ENCODE results near the gene TRAF4. TPM values are rescaled to one million over a fixed set of nuclear protein-coding genes. Genes with fewer than 3 reads are reported as not detected.

TRAF4 gene
- total RNA-seq, 4 donors from 2014 or later: 26.7 to 38.4 (median 35.3) TPM

- no peak for DNase-seq (ENCODE audit: low spot score in 2 of 2)
- WGBS: 82% methylated on average over 10 of the region's 10 CpGs
These were observed 5.0 kb upstream of the TRAF4 start for GRCh38 chr17:28738680-28739384.

GRCh38 chr17:28740406-28741357 is 3.1 kb upstream of the TRAF4 start:
- Histone ChIP-seq H3K27ac (no peak overlapping the region), H3K27me3 (no peaks in the 10 kb centered on the region), H3K4me3 (no peak overlapping the region), H3K36me3 (no peaks in the 10 kb centered on the region), H3K4me1 (peaks cover 45% of the 10 kb centered on the region), H3K9me3 (no peaks in the 10 kb centered on the region)
- DNase-seq (ENCODE audit: low spot score in 2 of 2): no peak
- TF ChIP-seq, protein P1, sequence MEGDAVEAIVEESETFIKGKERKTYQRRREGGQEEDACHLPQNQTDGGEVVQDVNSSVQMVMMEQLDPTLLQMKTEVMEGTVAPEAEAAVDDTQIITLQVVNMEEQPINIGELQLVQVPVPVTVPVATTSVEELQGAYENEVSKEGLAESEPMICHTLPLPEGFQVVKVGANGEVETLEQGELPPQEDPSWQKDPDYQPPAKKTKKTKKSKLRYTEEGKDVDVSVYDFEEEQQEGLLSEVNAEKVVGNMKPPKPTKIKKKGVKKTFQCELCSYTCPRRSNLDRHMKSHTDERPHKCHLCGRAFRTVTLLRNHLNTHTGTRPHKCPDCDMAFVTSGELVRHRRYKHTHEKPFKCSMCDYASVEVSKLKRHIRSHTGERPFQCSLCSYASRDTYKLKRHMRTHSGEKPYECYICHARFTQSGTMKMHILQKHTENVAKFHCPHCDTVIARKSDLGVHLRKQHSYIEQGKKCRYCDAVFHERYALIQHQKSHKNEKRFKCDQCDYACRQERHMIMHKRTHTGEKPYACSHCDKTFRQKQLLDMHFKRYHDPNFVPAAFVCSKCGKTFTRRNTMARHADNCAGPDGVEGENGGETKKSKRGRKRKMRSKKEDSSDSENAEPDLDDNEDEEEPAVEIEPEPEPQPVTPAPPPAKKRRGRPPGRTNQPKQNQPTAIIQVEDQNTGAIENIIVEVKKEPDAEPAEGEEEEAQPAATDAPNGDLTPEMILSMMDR (IDR thresholded peaks at IDR 0.05): no peak
- TF ChIP-seq EP300 (IDR thresholded peaks at IDR 0.05) (no peak), POLR2AphosphoS5 (IDR thresholded peaks at IDR 0.05) (no peak), POLR2A (IDR thresholded peaks at IDR 0.05) (no peak)
- 74% methylated on average over 10 of the region's 10 CpGs for whole genome bisulfite sequencing

More at GRCh38 chr17:28738680-28739384, 5.0 kb upstream of the TRAF4 start:
- H3K9me3 ChIP-seq: no peaks in the 10 kb centered on the region
- no peaks in the 10 kb centered on the region for H3K36me3 ChIP-seq
- peaks cover 32% of the 10 kb centered on the region for H3K4me1 ChIP-seq
- no peak overlapping the region for H3K4me3 ChIP-seq
- no peaks in the 10 kb centered on the region for H3K27me3 ChIP-seq
- TF ChIP-seq, protein P1 (IDR thresholded peaks at IDR 0.05): no peak
- no peak for TF ChIP-seq EP300 (IDR thresholded peaks at IDR 0.05)
- TF ChIP-seq POLR2AphosphoS5 (IDR thresholded peaks at IDR 0.05): no peak
- no peak for TF ChIP-seq POLR2A (IDR thresholded peaks at IDR 0.05)
- H3K27ac ChIP-seq: no peak overlapping the region

- H3K4me3 ChIP-seq: no peak overlapping the region
- no peak for DNase-seq (ENCODE audit: low spot score in 2 of 2)
- no peaks in the 10 kb centered on the region for H3K36me3 ChIP-seq
- WGBS: 77% methylated on average over 19 of the region's 19 CpGs
- no peaks in the 10 kb centered on the region for H3K9me3 ChIP-seq
- H3K27ac ChIP-seq: no peak overlapping the region
- no peaks in the 10 kb centered on the region for H3K27me3 ChIP-seq
- H3K4me1 ChIP-seq: peaks cover 55% of the 10 kb centered on the region
- TF ChIP-seq POLR2A (IDR thresholded peaks at IDR 0.05): no peak
- TF ChIP-seq, protein P1 (IDR thresholded peaks at IDR 0.05): no peak
- TF ChIP-seq POLR2AphosphoS5 (IDR thresholded peaks at IDR 0.05): no peak
- no peak for TF ChIP-seq EP300 (IDR thresholded peaks at IDR 0.05)
These were observed 2.2 kb upstream of the TRAF4 start for GRCh38 chr17:28741358-28742349.

- TF ChIP-seq POLR2A (IDR thresholded peaks at IDR 0.05): no peak
- TF ChIP-seq POLR2AphosphoS5 (IDR thresholded peaks at IDR 0.05): no peak
- no peak for TF ChIP-seq EP300 (IDR thresholded peaks at IDR 0.05)
- TF ChIP-seq, protein P1 (IDR thresholded peaks at IDR 0.05): no peak
- no peak for DNase-seq (ENCODE audit: low spot score in 2 of 2)
- under 1% methylated on average over 22 of the region's 61 CpGs for WGBS
- peaks cover 76% of the 10 kb centered on the region for H3K4me1 ChIP-seq
- H3K36me3 ChIP-seq: peaks cover 19% of the 10 kb centered on the region
- H3K27me3 ChIP-seq: no peaks in the 10 kb centered on the region
- peak overlapping the region; percentile 68 for H3K4me3 ChIP-seq
- H3K27ac ChIP-seq: peak overlapping the region; percentile 95
- H3K9me3 ChIP-seq: no peaks in the 10 kb centered on the region
These were observed 527 bp downstream of the TRAF4 start for GRCh38 chr17:28744104-28744971.

All from suprapubic skin (tissue), 4 donors.